Measurements from ENCODE around the gene PKIB. TPM values are rescaled to one million over a fixed set of nuclear protein-coding genes. Genes with fewer than 3 reads are reported as not detected.
A peak's percentile ranks its signal among the peaks of the same experiment; 100 is the strongest.
"Not testable (repeated sequence)": the region's sequence is repeated elsewhere in the genome, so short reads cannot be mapped to it uniquely, and the experiment has no call there.

Gene PKIB
- total RNA-seq, 1 experiment from 2014 or later, result 1.3 TPM

- no peak for DNase-seq (ENCODE audit: low read depth)
These were observed 130.7 kb downstream of the PKIB start for GRCh38 chr6:122740936-122741335.

GRCh38 chr6:122744247-122744646 is 134.0 kb downstream of the PKIB start:
- peak; percentile 11 for DNase-seq (ENCODE audit: low read depth)

- not testable (repeated sequence) for DNase-seq (ENCODE audit: low read depth)
These were observed 134.7 kb downstream of the PKIB start for GRCh38 chr6:122744856-122745255.

- no peak for DNase-seq (ENCODE audit: low read depth)
These were observed 136.5 kb downstream of the PKIB start for GRCh38 chr6:122746688-122747087.

- no peak for DNase-seq (ENCODE audit: low read depth)
These were observed 137.4 kb downstream of the PKIB start for GRCh38 chr6:122747573-122747972.

GRCh38 chr6:122748945-122749344 is 138.7 kb downstream of the PKIB start:
- DNase-seq (ENCODE audit: low read depth), result not testable (repeated sequence)

- no peak for DNase-seq (ENCODE audit: low read depth)
These were observed 139.3 kb downstream of the PKIB start for GRCh38 chr6:122749451-122750050.

- DNase-seq (ENCODE audit: low read depth), result no peak
These were observed 141.1 kb downstream of the PKIB start for GRCh38 chr6:122751326-122751725.

- no peak for DNase-seq (ENCODE audit: low read depth)
These were observed 142.3 kb downstream of the PKIB start for GRCh38 chr6:122752459-122752858.

- no peak for DNase-seq (ENCODE audit: low read depth)
These were observed 142.9 kb downstream of the PKIB start for GRCh38 chr6:122753000-122753687.

- DNase-seq (ENCODE audit: low read depth), result no peak
These were observed 143.5 kb downstream of the PKIB start for GRCh38 chr6:122753688-122754056.

GRCh38 chr6:122754191-122754731 is 144.1 kb downstream of the PKIB start:
- no peak for DNase-seq (ENCODE audit: low read depth)

GRCh38 chr6:122755901-122756300 is 145.7 kb downstream of the PKIB start:
- DNase-seq (ENCODE audit: low read depth), result no peak

- DNase-seq (ENCODE audit: low read depth), result no peak
These were observed 148.7 kb downstream of the PKIB start for GRCh38 chr6:122758927-122759334.

- no peak for DNase-seq (ENCODE audit: low read depth)
These were observed 150.1 kb downstream of the PKIB start for GRCh38 chr6:122760330-122760729.

- no peak for DNase-seq (ENCODE audit: low read depth)
These were observed 156.1 kb downstream of the PKIB start for GRCh38 chr6:122766256-122766655.

GRCh38 chr6:122770835-122771601 is 160.8 kb downstream of the PKIB start:
- DNase-seq (ENCODE audit: low read depth), result no peak

- DNase-seq (ENCODE audit: low read depth), result no peak
These were observed 162.7 kb downstream of the PKIB start for GRCh38 chr6:122772724-122773415.

Data from HT1080 (cell line).